NK-92 (cell line): Measurements from ENCODE around the gene ITGAE.

Experiments
- DNase-seq: peaks from one replicate; lab custom pipeline; 2025; ENCODE audit not compliant: unreplicated experiment; lab: John Stamatoyannopoulos, UW

Gene ITGAE

DNA sequence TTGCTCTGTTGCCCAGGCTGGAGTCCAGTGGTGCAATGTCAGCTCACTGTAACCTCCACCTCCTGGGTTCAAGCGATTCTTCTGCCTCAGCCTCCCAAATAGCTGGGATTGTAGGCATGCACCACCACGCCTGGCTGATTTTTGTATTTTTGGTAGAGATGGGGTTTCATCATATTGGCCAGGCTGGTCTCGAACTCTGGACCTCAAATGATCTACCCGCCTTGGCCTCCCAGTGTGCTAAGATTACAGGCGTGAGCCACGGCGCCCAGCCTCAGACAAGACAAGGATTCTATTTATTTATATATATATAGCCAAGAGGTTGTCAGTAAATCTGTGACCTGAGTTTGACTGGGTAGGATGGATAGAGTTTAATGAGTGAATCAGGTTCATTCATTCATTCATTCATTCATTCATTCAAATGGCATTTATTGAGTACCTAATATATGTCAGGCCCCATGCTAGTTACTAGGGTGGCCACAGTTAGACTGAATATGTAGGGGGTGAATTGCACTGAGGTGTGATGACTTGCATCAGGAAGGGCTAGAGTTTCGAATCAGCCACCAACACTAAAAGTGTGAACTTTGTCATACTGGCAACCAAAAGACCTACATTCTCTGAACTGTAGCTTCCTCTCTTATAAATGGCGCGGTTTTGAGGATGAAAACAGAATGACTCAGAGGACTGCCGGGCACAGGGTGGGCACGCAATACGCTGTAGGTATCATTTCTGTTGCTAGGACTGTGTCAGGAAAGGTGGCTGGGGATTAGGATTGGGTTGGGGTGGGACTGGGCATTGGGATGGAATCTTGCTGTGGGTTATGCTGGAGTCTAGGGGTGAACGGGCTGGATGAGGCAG is 37.8 kb downstream of the ITGAE start:
- DNase-seq, result no peak

DNA sequence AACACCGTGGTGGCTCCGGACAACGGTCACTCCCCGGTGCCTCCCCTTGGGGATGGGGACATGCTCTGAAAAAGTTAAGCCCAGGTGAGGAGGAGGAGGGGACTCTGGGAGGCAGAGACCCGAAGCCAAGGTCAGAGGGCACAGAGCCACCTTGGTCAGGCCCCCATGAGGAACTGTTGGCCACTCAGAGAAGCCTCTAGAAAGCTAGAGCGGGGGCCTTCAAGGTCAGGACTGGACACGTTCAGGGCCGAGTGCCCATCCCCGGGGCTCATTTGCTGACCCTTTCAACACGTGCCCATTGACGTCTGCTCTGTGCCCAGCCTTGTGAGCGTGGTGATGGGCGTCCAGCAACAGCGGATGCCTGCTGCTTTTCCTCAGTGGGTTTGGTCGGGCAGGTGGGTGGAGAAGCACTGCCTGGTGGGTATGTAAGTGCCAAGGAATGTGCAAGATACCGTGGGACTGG is 39.0 kb downstream of the ITGAE start:
- no peak for DNase-seq

DNA sequence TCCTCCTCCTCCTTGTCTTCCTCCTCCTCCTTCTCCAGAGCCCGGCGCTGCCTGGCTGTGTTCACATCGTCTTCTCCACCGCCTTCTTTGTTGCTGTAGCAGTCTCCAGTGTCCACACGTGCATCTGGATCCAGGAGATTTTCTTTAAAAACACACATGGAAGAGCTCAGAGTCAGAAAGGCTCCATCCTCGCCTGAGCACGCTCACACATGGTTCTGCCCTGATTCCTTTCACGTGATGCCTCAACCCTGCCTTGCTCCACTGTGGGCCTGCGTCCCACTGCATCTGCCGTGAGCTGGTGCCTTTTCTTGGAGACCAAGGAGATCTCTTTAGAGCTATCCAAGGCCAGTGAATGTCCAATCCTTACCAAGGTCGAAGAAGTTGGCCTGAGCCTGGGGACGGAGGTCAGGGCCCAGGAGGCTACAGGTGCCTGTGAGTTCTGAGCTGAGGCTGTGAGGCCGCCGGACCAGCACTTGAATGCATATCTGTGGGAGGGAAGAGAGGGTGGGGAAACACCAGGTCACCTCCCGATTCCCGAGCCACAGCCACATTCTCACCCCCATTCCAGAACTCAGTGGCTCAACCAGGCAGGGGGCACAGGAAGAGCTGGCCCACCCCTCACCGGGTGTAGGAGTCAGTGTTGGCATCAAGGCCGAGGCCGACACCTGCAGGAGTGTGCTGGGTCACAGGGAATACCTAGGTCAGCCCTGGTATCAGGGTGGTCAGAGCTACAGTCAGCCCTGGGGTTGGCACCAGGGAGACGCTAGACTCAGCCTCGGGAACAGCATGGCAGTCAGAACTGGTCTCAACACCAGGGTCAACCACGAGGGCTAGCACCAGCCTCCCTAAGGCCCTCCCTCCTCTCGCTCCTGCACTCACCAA is 39.7 kb downstream of the ITGAE start:
- no peak for DNase-seq

DNA sequence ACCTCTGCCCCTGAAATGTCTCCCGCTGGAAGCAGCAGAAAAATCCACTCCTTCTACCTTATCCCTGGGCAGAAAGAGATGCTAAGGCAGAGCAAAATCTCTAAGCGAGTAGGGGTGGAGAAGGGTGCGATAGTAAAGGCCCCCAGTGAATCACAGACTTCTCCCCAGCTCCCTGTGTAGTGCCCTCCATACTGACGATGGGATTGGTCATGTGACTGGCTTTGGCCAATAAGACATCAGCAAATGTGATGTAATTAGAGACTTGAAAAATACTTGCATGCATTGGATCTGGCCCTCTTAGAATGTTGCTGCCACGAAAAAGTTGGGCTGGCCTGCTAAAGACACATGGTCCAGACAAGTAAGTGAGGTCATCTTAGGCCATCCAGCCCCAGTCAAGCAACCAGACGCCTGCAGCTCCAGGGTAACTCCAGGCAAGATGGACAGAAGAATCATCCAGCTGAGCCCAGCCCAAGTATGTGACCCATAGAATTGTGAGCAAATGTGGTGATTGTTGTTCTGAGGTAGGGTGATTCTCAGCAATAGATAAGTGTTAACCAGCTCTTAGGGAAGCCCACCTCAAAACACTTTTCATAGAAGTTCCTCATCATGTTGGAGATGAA is 41.3 kb downstream of the ITGAE start:
- no peak for DNase-seq

DNA sequence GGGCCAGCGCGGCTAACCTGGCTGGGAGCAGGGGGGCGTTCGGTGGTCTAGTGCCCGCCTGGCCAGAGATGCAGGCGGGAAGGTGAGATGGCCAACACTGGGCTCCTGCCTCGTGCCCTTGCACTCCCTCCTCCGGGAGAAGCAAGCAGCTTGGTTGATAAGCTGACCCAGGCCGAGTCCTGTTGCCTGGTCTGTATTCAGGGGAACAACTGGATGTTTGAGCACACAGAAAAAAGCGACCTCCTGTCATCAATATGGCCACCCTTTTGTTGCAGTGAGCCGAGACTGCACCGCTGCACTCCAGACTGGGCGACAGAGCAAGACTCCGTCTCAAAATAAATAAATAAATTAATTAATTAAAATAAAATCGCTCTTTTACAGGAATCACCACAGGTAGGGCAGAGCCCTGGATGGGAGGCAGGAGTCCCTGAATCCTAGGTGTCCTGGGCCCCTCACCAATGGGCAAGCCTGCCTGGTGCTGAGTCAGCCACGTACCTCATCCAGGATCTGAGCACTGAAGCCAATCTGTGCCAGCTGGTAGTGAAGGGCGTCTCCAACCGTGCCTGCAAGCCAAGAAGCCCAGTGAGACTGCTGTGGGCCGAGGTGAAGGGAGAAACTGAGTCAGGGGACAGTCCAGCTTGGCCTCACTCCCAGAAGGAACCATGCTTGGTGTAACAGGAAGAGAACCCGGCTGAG is 45.5 kb downstream of the ITGAE start:
- DNase-seq, result no peak

DNA sequence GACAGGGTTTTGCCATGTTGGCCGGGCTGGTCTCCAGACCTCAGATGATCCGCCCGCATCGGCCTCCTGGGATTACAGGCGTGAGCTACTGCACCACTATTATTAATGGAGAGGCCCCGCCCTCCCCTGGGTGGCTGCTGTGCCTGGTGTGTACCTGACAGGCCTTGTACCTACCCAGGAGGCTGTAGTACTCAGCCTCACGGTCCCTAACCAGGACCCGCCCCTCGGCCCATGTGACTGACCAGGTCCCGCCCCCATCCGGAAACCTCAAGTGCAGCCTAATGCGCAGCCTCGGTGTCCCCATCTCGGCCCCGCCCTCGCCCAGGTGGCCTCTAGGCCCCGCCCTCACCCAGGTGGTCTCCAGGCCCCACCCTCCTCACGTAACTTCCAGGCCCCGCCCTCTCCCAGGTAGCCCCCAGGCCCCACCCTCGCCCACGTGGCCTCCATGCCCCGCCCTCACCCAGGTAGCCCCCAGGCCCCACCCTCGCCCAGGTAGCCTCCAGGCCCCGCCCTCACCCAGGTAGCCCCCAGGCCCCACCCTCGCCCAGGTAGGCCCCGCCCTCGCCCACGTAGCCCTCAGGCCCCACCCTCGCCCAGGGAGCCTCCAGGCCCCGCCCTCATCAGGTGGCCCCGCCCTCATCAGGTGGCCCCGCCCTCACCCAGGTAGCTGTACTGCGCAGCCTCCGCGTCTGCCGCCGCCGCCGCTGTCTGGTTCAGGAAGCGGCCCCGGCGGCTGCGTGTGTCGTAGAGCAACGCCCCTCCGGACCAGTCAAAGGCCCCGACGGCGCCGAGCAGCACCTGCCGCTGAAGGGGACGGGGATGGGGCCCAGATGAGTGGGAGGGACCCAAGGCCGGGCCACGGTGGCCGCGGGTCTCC is 46.3 kb downstream of the ITGAE start:
- peak; percentile 20 for DNase-seq

DNA sequence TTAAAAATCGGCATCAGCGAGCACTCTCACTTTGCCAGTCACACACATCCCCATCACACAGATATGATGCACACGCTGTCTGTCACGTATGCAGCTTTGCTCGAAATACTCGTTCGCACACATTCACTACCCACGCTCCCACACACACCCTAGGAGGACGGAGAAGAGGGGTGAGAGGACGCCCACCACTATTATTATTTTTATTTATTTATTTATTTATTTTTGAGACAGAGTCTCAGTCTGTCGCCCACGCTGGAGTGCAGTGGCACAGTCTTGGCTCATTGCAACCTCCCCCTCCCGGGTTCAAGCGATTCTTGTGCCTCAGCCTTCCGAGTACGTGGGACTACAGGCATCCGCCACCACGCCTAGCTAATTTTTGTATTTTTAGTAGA is 46.9 kb downstream of the ITGAE start:
- no peak for DNase-seq

DNA sequence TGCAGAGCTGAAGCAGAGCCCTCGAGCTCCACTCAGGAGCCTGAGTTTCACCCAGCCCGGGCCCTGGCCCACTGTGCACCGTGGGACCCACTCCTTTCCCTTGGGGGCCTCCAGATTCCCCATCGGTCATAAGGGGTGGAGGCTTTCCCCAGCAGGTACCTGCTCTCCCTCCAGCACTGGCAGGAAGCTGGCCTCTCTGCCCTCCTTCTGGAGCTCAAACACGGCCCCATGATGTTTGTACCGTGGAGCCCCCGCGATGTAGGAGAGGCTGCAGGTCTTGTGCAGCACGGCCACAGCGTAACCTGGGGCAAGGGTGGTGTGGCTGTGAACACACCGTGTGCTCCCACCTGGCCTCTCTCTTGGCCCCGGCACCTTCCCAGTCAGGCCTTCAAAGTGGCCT is 47.4 kb downstream of the ITGAE start:
- no peak for DNase-seq

DNA sequence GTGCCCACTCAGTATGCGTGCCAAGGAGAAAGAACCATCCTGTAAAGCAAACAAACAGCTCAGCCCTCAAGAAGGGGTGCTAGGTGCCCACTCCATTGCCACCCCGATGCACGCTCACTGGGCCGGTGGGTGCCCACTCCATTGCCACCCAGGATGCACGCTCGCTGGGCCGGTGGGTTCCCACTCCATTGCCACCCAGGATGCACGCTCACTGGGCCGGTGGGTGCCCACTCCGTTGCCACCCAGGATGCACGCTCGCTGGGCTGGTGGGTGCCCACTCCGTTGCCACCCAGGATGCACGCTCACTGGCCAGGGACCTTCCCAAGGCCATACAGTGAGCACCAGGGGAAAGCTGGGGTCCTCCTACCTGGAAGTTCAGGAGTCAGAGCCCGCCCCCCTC is 49.2 kb downstream of the ITGAE start:
- DNase-seq, result no peak

DNA sequence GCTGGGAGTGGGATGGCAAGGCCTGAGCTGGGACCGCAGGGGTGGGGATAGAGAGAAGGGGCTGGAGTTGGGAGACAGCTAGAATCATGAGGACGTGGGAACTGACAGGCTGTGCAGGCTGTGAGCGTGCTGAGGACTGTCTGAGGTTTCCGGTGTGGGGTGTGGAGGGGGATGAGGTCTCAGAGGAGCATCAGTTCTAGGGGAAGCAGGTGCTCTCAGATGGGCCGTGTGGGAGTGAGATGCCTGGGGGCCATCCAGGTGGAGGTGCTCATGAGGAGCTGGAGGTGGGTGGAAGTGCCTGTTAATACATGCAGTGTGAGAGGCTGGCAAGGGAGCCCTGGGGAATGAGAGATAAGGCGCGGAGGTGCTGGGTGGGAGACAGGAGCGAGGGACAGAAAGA is 50.1 kb downstream of the ITGAE start:
- no peak for DNase-seq

DNA sequence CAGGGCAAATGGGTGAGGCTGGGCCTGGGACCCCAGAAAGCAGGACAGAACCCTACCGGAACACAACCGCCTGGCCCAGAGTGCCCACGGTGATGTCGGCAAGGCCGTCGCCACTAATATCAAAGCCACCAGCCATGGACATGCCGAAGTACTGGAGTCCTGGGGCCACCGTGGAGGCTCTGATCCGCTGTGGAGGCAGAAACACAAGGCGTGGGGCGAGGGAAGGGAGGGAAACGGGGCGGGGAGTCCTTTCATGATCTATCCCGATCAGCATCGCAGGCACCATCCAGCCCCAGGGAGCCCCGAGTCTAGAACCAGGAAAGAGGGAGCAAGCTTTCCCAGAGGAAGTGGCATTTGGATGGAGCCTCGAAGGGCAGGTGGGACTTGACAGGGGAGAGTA is 50.7 kb downstream of the ITGAE start:
- no peak for DNase-seq

DNA sequence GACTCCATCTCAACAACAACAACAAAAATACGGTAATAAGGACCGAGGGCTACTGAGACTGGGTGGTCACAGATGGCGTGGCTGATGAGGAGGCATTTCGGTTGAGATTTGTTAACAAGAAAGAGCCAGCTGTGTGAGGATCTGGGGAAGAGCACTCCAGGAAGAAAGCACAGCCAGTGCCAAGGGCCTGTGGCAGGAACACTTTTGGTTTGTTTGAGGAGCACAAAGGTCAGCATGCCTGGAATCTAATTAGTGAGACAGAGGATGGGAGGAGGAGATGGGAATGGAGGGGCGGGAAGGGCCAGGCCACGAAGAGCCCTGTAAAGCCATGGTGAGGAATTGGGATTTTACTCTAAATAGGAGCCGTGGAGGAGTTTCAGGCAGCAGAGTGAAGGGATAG is 52.4 kb downstream of the ITGAE start:
- no peak for DNase-seq

DNA sequence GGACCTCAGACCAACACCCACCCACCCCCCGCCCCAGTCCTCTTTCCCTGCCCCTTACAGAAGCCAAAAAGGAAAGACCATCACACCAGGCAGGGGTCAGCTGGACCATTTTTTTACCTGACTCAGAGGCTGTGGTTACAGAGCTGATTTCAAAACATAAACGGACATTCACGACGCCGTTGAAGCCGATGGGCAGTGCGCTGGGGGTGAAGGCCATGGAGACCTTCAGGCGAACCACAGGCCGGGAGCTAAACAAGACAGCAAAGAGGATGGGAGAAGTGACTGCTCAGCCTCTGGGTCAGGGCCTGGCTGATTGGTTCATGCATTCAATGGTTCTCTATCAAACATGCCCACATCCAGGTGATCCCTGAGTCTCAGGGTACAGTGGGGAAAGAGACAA is 53.2 kb downstream of the ITGAE start:
- DNase-seq, result no peak

DNA sequence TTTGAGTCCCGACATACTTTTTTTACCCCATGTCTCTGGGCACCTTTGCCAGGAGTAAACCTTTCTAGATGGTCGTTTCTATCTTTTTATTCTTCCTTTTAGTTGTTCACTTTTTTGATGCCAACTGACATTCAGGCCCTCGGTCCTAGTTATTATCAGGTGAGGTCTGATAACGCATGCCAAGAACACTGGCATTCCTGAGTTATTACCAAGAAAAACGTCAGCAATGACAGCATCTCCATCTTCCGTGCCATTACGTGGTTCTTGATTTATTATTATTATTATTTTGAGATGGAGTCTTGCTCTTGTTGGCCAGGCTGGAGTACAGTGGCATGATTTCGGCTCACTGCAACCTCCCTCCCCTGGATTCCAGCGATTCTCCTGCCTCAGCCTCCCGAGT is 55.9 kb downstream of the ITGAE start:
- DNase-seq, result no peak

DNA sequence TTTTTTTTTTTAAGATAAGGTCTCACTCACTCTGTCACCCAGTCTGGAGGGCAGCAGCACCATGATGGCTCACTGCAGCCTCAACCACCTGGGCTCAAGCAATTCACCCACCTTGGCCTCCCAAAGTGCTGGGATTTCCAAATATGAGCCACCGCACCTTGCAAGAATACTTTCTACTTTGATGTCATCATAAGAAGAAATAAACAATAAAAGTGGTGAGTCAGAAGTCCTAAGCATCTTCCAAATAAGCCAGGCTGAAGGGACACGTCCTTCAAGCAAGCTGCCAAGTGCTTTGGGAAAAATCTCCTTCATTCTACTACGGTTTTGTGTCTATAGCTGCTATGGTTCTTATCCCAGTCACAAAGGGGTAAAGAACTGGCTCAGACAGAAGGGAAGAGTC is 57.0 kb downstream of the ITGAE start:
- DNase-seq, result no peak

DNA sequence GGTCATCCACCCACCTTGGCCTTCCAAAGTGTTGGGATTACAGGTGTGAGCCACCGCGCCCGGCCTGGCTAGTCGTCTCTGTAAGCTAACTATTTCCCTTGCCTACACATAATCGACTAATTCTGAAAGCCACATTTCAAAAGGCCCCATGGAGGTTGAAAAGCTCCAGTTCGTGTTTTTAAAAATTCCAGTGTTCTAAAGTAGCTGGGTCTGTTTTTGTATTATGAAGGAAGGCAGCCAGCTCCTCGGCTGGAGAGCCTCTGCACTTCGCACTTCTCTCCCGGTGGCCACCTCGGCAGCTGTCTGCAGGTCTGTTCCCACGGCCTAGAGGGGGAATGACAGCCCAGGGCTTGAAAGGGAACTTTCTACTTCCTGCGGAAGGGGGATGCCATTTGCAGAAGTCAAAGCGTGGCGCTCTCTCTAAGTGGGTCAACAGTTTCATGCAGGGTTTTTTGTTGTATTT is 60.3 kb downstream of the ITGAE start:
- no peak for DNase-seq

DNA sequence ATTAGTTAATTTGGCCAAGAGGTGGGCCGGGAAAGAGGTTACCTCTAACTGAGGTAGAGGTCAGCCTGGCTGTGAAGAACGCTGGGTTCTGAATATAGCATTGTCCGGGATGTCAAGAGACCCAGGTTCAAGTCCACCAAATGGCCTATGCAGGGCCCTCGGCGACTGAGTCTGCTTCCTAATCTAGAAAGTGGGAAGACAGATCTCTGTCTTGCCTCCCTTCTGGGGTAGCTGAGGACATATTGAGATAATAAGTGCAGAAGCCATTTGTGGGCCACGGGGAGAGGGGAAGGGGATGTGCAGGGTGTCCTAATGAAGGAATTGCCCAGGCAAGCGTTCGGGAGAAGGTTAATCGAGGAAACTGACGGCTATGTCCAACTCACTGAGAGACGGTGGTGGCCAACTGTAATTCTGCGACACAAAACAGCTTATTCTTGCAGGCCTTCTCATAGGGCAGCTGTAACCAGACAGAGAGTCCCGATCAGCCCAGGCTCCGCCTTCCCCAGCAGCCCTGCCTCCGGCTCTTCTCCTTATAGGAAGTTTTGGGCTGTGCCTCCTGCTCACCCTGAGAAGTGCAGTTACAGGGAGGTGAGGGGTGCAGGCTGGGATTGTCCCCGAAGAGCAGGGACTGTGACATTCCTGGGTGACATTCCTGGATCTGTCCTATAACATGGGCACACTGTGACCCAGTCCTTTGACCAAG is 61.4 kb downstream of the ITGAE start:
- no peak for DNase-seq

DNA sequence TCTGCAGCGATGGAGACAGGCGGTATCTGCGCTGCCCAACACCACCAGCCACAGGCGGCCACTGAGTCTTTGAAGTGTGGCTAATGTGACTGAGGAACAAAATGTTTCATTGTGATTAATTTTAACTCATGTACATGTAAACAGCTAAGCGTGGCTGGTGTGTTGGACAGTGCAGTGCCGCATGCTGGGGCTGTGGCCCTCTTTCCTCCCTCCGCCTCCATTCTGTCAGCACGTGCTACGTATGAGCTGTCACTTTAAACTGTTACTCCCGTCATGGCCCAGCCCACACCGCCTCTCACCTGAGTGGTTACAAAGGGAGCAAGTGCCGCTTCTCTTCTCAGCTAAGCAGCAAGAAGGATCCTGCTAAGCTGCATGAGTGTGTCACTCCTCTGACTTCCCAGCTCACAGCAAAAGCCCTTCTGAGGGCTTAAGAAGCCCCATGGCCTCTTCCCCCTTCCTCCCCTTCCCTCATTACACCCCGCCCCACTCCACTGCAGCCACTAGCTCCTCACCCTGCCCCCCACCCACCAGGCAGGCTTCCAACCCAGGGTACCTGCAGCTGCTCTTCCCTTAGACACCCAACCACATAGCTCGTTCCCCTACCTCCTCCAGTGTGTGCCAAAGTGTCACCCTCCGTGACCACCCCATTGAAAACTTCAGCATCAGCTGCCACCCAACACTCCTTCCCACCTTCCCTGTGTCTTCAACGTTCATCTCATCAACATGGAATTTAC is 62.3 kb downstream of the ITGAE start:
- no peak for DNase-seq

DNA sequence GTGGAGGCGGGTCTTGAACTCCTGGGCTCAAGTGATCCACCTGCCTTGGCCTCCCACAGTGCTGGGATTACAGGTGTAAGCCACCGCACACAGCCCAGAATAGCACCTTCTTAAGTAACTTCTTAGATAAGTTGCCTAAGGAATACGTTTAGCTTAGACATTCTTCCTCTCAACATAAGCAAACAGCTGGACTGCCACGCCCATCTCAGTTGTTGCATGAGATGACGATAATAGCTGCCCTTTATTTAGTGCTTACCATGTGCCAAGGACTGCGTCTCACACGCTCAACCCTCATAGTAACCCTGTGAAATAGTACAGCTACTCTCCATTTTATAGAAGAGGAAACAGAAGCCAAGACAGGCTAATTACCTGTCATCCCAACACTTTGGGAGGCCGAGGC is 65.5 kb downstream of the ITGAE start:
- no peak for DNase-seq
